ENCODE results near the gene KLK13.

Gene KLK13, protein sequence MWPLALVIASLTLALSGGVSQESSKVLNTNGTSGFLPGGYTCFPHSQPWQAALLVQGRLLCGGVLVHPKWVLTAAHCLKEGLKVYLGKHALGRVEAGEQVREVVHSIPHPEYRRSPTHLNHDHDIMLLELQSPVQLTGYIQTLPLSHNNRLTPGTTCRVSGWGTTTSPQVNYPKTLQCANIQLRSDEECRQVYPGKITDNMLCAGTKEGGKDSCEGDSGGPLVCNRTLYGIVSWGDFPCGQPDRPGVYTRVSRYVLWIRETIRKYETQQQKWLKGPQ

DNA sequence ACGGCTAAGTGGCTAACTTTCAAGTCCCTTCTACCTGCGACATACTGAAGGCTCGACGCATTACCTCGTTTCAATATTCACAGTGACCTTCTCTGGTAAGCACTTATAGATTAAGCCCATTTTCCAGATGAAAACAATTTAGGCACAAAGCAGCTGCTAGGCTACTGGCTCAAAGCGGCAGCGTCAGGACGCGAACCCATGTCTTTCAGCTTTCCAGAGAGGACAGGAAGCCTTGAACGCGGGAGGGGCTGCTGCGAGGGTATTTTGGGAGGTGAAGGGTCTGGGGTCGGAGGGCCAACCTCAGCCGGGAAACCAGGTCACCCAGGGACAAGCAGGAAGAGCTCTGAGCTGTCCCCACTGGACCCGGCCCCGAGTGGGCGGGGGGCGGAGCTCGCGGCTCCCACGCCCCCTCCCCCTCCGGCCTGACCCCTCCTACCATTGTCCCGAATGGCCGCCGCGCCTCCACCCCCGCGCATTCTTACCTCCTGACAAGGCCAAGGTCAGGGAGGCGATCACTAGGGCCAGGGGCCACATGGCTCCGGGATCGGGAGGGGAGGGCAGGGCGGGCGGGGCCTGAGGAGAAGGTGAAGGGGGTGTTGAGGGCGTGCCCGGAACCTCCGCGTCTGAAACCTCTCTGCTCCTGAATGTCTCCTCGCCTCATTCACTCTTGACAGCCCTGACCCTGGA, at the start of gene KLK13:
TSS of gene KLK13 (minus strand) at position 559 of the 687 bp plus-strand sequence. CDS start at position 534, 25 bp downstream.
- DNase-seq: no peak

DNA sequence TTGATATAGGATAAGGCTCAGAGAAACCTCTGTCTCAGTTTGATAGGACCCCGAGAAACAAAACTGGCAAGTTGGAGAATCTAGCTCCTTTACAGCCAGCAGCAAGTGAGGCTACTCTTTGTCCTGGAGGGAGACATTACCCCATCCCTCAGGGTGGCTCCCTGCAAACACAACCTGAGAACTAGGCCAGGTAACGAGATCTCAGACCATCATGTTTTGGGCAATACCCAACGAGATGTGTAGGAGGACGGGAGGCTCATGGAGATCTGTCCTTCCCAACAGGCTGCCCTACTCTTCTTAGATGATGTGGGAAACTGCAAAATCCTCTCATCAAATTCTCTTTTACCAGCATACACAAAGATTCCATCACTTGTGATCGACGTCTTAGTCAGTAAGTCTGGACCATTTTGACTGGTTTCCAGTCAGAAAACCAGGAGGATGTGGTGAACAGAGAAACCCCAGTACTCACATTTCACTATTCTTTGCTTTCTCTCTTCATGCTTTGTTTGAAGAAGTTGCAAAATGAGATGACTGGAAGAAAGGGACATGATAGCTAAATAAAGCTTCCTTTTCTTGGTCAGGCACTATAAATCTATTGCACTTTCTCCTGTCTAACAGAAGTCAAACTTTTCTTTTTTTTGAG, 49.3 kb upstream of the KLK13 start:
- DNase-seq: no peak

DNA sequence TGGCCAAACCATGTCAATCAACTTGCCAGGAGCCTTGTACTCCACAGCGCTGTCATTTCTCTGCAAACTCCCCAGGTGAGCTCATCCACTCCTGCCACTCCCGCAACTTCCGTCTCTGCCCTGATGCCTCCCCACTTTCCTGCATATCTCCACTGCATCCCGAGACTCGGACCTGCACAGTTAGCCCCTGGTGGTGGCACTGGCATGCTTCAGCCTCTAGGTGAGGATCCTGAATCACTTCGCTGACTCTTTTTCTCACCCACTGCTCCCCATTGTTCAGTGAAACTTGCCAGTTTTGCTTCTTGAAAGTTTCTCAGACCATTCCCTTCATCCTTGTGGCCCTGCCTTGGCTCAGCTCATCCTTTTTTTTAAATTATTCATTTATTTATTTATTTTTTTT, 46.7 kb upstream of the KLK13 start:
- DNase-seq: no peak

DNA sequence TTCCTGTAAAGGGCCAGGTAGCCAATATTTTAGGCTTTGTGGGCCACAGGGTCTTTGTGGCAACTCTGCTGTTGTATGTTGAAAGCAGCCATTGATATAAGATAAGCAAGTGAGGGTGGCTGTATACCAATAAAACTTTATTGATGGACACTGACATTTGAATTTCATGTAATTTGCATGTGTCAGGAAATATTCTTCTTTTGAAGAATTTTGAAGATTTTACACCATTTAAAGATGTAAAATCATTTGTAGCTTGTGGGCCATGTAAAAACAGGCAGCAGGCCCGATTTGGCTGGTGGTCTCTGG, 45.7 kb upstream of the KLK13 start:
- no peak for DNase-seq

DNA sequence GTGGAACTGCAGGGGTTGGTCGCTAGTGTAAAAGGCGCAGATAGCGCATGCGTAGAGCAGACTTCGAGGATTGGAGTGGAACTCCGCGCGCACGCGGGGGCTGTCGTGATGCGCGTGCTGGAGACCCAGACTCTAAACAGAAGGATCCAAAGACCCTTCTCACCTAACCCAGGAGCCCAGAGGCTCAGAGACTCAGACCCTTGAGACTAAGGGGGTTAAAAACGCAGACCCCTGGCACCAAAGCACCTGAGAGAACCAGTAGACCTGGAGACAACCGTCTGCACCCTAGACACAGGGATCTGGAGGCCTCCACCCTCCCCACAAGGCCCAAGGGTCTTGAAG, 43.9 kb upstream of the KLK13 start:
- no peak for DNase-seq

DNA sequence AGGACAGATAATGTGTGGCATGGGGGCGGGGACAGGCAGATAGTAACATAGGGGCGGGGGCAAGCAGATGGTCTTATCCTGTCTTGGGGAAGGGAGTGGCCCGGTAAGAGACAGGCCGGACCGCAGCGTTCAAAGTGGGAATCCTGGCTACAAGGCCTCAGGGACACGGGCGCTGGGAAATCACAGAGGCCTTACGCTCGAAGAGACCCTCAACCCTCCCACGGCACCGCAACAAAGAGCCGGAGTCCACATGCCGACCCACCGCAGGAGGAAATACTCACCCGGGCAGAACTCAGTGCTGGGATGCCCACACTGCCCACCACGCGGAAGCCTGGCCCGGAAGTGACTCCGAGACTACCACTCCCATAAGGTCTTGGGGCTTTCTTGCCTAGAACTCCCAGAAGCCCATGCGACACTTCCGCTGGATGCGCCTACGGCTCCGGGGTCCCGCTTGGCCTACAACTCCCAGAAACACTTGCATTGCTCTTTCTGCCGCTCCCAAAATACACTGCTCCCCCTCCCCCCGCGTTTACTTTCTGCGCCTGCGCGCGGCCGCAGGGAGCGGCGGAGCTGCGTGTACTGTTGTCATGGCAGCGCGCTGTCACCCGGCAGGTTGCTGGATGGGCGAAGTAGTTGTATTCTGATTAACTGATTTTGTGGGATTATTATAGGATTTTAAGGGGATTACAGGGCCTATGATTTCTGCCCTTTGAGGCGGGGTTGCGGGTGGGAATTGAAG, 43.3 kb upstream of the KLK13 start, which contains the start of gene CTU1:
TSS of gene CTU1 (minus strand) at position 344 of the 739 bp plus-strand sequence. CDS start 3,840 bp downstream, outside the sequence.
- DNase-seq: peak; percentile 97

DNA sequence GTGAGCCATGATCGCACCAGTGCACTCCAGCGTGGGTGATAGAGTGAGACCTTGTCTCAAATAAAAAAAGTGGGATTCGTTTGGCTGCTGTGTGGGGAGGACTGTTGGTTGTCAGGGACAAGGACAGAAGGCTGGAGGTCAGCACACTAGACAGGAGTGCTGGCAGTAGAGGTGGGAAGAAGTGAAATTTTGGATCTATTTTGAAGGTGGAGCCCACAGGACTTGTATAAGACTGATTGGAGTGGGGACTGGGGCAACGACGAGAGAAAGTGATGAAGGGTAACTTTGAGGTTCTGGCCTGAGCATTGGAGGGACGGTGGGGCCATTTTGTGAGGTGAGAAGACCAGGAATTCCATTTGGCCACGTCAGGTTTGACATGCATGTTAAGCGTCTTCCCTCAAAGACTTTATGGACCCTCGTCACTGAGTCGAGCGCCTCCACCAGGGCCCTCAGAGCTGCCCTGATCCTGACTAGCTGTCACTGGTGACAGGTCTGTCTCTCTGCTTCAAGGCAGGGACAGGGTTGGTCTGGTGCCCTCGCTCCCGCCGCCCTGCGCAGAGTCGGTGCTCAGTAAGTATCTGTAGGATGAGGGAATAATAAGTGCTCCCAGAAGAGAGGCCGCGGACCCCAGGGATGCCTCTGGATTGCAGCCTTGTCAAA, 42.6 kb upstream of the KLK13 start:
- no peak for DNase-seq

DNA sequence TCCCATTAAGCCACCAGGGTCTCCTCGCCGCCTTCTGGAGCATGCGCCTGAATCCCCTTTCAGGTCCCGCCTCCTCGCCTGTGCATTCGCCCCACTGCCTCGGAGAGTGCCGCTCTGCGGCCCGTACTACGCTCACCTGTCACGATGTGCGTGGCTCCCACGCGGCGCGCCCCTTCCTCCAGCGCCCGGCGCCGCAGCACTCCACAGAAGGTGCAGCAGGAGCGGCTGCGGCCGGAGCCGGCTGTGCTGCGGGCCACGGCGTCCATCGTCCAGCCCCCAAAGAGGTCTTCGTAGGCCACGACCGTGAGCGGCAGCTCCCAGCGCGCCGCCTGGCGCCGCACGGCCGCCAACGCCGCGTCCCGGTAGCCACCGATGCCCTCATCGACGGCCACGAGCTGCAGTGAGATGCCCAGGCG, 39.0 kb upstream of the KLK13 start:
- no peak for DNase-seq

DNA sequence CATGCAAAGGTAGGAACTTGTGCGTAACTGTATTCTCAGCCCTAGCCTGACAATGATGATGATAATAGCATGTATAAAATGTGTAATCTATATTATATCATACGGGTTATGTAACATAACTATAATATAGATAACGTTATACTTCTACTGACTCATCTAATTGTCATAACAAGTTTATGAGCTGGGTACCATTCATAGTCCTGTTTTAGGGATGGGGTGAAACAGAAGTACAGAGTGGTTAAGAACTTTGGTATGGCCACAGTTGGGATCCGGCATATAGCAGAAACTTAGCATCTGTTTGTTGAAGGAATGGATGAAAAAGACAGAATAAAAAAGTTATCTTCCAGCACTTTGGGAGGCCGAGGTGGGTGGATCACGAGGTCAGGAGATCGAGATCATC, 38.1 kb upstream of the KLK13 start:
- DNase-seq: no peak

DNA sequence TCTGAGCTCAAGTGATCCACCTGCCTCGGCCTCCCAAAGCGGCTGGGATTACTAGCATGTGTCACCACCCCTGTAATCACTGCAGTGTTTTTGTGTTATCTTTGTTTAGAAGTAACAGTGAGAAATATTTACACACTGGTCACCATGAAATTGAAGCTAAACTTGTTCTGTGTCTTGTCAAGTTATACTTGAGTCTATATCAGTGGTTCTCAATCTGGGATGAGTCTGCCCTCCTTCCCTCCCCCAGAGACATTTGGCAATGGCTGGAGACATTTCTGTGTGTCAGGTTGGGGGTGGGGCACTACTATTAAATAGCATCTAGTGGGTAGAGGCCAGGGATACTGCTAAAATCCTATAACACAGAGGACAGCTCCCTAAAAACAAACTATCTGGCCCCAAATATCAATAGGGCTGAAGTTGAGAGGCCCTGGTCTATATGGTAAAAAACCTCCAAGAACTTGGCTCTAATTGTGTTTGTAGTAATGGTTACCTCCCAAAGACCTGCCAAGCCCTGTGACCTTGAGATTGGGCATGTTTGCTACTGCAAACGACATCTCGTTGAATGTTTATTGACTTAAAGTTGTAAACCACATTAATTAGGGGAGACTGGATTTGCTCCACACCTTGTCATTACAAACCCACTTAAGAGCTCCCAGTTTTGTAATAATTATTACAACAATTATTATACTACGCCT, 36.4 kb upstream of the KLK13 start:
- DNase-seq: no peak

DNA sequence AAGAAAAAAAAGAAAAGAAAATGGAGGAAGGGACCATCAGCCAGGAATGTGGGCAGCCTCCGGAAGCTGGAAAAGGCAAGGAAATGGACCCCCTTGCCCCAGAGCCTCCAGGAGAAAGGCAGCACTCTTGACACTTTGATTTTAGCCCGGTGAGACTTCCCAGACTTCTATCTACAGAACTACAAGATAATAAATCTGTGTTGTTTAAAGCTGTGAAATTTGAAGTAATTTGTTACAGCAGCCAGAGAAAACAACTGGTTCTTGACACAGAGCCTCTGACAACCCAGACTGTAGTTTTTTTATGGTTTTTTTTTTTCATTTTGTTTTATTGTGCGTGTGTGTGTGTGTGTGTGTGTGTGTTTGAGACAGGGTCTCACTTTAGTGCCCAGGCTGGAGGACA, 35.7 kb upstream of the KLK13 start:
- DNase-seq: no peak

DNA sequence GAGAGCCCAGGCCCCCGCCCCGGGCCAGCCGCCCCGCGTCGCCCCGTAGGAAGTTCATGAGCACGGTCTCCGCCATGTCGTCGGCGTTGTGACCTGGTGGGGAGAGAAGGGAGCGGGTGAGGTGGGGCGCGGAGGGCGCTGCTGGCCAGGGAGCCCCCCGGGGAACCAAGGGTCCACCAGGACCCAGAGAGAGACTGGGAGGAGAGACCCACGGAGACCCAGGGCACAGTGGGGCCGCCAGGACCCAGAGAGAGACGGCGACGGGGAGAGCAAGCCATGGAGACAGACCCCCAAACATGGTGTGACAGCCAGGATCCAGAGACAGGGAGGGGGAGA, 34.1 kb upstream of the KLK13 start:
- no peak for DNase-seq

DNA sequence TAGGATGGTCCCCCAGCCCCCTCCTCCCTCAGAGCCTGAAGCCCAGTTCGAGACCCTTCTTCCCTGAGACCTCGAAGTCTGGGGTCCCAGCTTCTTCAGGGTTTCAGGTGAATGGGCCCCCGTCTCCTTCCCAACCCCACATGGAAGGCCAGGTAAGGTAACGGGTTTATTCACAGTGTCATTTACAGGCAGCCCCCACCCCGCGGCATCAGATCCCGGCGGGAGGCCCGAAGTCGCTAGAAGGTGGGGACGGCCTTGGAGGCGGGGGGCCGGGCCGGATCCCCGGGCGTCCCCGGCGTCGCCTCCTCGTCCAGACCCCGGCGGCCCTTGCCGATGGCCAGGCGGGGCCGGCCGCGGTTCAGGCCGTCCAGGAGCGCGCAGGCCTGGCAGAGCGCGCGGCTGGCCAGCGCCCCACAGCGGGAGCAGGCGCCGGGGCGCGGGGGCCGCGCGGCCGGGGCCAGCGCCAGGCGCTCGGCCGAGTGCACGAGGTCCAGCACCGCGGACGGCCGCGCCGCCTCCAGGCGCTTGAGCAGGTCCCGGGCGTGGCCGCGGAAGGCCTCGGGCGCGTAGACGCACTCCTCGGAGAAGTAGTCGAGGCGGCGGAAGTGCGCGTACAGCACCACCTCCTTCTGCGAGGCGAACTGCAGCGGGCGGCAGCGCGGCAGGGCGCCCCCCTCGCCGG, 33.6 kb upstream of the KLK13 start:
- DNase-seq: no peak

DNA sequence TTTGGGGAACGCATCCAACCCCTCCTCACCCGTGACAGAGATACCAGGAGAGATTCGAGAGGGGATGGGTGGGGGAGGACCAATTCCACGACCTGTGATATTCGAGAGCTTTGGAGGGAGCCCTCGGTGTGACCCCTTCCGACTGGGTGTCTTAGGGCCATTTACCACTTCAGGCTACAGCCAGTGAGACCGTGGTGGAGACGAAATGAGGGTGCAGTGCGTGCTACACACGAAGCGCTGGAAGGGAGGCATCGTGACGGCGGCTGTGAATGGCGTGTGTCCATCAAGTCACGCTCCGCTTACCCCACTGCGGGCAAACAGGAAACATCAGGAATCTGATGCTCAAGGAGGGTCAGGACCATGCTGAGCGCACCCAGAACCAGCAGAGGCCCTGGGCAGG, 32.9 kb upstream of the KLK13 start:
- no peak for DNase-seq

DNA sequence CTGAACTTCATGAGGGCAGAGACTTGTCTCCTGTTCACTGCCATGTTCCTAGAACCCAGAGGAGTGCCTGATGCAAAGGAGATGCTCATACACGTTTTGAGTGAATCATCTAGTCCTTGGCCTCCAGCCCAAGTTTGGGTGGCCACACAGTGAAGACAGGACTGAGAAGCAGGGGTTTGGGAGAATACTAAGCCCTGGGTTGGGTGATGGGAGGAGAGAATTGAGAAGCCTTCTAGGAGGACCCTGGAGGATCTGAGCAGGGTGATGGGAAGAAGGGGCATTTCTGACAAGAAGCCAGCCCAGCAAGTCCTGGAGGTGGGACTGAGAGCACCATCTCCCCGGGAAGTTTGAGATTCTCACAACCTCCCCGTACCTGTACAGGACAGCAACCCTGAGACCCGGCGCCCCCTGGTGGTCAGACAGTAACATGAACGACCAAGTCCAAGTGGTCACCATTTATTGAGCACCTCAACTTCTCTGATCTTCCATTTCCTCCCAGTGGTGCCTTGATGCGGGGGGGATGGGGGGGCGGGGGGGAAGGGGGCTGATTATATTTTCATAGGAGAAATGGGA, 32.4 kb upstream of the KLK13 start:
- DNase-seq: peak; percentile 3

DNA sequence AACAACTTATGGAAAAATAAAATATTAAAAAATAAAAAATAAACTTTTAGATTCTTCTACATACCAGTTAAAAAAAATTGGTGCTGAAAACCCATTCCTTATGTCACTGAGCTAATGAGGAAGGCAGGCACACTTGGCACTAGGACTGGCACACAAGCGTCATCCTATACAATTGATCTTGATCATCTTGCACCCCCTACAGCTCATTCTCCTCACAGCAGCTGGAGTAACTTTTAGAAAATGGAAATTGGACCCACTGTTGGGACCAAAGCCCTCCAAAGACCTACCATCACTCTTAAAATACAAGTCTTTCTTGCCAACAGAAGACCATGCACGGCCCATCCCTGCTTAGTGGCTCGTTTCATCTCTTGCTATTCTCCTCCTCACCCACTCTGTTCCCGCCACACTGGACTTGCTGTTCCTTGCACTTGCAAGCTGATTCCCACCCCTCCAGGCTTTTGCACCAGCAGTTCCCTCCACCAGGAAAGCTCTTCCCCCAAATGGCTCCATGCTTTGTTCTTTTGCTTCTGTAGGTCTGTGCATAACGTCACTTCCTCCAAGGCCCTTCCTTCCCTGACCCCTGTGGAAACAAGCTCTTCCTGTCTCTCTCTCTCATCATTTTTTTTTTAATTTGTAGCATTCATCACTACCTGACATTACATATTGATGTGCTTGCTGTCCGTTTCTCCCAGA, 31.7 kb upstream of the KLK13 start:
- DNase-seq: no peak

DNA sequence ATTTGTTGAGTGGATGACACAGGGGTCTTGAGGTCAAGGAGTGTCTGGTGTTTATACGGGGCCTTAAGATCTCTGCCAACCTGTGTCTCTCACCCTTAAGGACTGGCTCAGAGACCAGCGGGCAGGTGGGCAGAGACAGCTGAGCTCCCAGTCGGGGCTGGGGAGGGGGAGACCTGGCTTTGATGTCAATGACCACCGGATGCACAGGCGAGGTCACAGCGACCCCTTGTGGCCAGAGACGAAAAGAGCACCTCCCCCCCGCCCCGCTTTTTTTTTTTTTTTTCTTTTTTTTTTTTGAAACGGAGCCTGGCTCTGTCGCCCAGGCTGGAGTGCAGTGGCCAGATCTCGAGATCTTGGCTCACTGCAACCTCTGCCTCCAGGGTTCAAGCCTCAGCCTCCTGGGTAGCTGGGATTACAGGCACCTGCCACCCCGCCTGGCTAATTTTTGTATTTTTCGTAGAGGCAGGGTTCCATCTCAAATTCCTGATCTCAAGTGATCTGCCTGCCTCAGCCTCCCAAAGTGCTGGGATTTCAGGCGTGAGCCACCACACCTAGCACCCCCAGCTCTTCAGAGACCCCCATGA, 29.9 kb upstream of the KLK13 start:
- DNase-seq: no peak

DNA sequence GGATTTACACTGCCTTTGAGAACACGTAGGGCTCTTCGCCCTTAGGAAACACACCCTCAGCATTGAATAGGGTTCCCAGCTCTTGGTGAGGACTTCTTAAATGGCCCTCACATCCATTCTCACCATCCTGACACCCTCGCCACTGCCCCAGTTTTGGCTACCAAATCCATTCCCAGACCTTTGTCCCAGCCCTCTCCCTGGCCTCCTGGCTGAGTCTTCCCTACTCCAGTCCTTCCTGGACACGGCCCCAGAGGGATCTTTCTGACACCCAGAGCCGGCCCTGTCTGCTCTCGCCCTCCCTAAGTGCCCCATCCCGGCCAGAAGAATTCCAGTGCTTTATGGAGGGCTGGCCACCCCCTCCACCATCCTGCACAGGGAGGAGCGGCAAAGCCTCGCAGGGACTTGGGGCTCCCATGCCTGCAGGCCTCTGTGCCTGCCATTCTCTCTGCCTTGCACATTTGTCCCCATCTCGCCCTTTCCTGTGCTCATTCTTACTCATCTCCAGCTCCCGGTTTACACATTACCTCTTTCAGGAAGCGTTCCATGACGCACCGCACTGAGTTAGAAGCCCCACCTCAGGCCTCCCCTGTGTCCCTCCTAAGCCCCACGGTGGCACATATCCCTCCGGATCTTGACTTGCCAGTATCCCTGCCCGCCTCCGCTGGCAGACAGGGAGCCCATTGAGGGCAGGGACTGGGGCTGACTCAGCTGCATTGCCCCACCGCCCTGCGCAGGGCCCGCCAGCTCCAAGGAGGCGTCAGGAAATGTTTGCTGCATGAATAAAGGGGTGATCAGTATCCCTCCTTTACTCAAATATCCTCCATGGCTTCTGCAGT, 28.8 kb upstream of the KLK13 start:
- no peak for DNase-seq

DNA sequence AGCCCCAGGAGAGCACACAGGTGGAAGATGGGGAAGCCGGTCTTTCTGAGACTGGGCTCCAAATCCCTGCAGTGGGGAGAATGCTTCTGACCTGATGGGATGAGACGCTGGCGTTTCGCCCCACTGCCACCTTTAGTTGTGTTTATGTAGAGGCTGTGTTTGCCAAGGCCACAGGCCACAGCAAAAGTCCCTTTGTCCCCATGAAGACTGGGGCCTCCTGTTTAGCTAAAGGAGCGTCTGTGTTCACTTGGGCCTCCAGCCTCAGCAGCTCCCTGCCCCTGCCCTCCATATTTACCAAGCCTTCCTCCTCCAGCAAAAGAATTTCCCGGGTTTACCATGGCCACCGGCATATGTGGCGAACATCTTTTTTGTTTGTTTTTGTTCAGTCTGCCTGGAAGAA, 28.2 kb upstream of the KLK13 start:
- no peak for DNase-seq

Measured in GF-D8 (cell line).